Stimulated activated naive CD4-positive, alpha-beta T cell treated with Interleukin-2 at 50 U/mL for 16 hours (primary cell): ENCODE measurements around the gene PRKAG2.
"Not testable (repeated sequence)": the region's sequence is repeated elsewhere in the genome, so short reads cannot be mapped to it uniquely, and the experiment has no call there.

Source experiments
- DNase-seq: peaks from one replicate; lab custom pipeline; 2025; lab: John Stamatoyannopoulos, UW

PRKAG2 gene

DNA sequence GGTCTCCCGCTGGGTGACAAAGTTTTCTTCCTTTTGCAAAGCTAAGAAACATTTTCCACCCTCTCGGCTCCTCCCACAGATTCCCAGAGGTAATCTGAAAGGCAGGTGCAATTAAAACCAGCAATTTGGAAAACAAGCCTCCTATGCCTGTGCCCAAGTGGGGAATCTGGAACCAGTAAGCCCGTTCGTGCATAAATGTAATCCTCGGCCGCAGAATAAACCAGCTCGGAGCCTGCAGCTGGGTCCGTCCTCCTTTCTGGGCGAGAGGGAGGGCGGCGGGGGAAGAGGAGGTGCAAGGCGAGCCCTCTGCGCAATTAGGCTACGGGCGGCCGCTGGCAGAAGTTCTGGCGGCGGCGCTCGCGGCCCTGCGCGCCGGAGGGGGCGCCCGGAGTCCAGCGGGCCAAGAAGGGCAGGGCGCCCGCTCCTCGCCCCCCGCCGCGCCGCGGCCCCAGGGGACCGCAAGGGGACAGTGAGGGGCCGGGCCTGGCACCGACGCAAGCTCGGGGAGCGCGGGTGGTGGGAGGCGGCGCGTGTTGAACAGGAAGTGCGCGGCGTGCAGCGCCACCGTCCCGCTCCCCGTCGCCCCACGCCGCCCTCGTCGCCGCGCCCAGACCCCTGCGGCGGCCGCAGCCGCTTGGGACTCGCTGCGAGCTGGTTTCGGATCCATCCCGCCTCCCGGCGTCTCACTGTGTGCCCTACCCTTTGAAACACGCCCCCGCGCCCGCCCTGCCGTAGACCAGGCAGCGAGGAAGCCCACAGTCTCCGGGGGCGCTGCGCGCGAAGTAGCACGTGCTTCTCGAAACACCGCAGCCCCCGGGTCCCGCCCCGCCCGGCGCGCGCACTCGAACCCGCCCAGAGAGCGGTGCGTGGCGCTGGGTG, at the start of gene PRKAG2:
Gene PRKAG2 (minus strand): TSS at position 217 of the 879 bp plus-strand sequence. CDS start 495 bp downstream, outside the sequence.
- DNase-seq: peak; percentile 73

DNA sequence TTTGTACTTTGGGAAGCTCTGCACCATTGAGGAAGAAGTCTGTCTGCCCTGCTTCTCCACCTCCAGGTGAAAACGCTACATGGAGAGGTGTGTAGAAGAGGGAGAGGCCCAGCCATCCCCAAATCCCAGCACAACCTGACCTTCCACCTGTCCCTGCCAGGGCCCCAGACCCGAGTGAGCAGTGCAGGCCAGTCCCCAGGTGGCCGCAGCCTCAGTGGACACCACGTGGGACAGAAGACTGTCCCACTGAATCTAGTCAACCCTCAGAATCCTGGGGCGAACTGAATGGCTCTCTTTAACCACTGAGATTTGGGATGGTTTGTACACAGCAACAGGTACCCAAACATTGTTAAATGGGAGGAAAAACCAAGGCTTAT, 49.4 kb upstream of the PRKAG2 start:
- no peak for DNase-seq

DNA sequence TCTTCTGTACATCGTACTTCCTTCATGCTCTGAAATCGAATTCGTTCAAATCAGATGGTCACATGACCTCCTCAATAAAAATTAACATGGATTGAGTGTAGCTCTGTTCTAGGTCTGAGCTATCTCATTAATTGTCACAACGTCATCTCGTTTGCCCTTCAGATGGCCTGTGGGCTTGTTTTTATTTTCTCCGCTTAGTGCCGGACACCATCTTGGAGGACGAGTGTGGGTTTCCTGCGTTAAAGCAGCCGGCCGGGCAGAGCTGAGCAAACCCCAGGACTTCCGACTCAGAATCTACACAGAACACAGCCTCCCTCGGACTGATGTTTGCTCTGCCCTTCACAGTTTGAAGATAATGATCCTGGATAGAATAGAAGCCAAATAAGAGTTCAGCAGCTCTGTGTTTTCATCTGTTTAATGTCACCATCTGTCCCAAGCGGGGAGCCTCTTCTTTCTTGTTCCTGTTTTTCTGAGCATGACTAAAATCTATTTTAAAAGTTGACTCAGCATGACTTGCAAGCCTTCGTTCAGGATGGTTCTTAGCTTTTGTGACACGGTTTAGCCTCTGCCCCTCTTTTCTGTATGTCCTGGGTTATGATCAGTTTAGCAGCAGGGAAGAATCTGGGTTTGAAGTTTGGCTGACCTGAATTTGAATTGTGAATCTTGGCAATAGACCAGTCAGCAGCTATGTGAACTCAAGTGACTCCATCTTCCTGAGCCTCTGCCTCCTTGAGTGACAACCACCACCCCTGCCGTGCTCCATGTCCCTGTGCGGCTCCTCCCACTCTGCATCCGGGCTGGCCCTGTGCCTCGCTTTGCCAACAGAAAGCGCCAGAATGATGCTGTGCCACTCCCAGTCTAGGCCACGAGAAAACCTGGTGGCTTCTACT, 48.8 kb upstream of the PRKAG2 start:
- DNase-seq: no peak

DNA sequence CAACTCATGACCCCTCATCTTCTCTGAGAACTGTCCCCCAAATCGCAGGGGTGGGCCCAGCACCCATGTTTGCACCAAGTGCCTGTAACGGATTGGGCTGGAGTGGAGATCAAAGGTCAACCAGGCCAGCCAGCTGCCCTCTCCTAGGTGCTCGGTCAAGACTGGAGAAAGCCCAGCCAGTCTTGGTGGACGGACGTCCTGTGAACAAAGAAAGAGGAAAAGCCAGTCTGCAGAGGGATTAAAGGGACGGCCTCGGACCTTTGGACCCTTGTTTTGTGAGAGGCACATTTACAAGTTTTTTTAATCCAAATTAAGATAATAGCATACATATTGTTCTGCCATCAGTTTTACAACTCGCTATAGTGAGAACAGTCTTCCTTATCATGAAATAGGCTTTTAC, 47.6 kb upstream of the PRKAG2 start:
- no peak for DNase-seq

DNA sequence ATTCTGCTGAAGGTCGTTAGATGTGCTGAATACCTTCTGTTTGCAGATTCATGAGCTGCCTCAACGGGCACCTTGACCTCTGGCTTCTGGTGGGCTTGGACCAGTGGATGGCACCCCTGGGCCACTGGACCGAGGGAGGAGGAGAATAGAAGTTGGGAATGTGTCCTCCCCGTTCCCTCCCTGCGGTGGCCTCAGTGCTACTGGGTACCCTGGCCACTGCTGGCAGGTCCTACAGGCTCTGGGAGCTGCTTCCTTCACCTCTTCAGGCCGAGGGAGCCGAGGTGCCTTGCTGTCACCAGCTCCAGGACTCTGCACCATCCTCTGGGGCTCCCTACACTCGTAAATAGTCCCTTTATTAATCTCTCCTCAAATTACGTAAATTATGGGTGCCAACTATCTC, 47.1 kb upstream of the PRKAG2 start:
- DNase-seq: no peak

DNA sequence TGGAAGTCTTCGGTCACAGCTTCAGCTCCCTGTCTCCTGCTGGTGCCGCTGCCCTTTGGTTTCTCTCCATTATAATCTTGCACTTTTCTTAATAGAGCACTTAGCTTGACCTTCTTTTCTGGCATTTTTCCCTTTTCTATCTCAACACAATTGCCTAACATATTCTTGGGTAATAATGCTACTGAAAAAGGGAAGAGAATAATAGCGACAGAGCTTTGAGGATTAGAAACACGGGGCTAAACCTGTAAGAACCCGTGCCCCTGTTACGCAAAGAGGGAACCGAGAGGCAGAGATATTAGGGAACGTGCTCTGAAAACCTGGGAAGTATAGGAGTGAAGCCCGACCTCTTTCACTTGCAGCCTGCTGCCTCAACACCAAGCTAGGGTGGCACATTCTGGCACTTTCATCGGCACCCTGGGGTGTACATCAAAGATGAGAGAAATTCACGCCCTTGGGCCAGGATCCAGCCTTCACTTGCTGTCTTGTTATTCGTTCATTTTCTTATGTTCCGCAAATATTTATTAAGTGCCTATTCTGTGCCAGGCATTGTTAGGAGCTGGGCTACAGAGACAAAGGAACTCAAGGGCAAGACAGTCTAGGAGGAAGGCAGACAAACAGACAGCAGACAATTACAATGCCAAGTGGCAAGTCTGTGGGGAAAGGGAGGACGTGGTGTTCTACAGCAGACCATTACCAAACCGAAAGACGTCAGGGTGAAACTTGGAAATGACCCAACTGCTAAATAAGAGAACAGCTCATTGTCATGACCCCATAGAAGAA, 46.4 kb upstream of the PRKAG2 start:
- DNase-seq: no peak

DNA sequence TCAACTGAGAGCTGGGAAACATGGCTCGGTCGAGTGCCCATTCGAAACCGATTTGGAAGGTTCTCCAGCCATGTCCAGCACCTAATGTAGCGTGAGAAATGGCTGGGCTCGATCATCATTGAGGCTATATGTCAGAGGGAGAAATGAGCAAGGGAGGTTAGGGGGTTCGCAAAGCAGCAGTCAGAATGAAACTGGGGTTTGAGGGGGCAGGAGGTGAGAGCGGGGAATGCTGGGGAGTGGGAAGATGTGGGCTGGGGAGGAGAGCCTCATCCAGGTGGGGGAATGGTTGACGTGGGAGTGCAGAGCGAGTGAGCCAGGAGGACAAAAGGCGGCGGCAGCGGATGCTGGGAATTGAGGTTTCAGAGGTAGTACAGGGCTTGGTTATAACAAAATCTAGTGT, 44.5 kb upstream of the PRKAG2 start:
- no peak for DNase-seq

DNA sequence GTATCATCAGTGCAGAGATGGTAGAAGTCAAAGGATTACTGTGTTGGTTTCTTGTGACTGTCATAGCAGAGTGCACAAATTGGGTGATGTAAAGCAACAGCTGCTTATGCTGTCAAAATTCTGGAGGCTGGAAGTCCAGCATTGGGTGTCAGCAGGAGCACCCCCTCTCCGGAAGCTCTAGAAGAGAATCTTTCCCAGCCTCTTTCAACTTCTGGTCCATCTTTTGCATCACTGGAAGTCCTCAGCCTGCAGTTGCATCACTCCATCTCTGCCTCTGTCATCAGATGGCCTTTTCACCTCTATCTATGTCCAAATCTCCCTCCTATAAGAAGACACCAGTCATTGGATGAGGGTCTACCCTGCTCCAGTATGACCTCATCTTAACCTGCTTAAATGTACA, 43.6 kb upstream of the PRKAG2 start:
- no peak for DNase-seq

DNA sequence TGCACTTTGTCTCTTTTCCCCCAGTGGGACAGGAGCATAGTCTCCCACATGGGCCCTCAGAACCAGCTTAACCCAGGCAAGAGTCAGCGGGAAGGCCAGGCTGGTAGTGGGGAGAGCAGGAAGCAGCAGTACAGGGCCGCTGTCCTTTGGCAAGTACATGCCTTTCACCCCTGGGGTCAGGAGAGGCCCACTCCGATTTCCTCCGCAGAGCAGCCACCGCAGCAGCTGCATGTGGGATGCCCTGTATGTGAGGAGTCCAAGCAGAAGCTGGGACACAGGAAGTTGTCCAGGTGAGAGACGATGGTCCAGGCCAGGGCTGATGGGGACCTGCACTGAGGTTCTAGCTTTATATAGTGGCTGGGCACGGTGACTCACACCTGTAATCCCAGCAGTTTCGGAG, 42.7 kb upstream of the PRKAG2 start:
- no peak for DNase-seq

DNA sequence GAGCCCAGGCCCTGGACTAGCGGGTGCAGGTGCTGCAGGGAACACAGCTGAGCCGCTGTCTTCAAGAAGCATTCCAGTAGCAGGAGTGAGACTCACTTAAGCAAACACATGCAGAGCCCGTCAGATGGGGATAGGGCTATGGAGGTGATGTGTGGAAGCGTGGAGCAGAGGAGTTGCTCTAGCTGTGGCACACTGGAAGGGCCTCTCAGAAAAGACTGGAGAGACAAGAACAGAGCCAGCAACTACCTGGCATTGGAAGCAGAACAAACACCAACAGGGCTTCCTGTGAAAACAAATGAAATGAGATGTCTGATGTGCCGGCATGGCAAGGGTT, 41.6 kb upstream of the PRKAG2 start:
- DNase-seq: no peak

DNA sequence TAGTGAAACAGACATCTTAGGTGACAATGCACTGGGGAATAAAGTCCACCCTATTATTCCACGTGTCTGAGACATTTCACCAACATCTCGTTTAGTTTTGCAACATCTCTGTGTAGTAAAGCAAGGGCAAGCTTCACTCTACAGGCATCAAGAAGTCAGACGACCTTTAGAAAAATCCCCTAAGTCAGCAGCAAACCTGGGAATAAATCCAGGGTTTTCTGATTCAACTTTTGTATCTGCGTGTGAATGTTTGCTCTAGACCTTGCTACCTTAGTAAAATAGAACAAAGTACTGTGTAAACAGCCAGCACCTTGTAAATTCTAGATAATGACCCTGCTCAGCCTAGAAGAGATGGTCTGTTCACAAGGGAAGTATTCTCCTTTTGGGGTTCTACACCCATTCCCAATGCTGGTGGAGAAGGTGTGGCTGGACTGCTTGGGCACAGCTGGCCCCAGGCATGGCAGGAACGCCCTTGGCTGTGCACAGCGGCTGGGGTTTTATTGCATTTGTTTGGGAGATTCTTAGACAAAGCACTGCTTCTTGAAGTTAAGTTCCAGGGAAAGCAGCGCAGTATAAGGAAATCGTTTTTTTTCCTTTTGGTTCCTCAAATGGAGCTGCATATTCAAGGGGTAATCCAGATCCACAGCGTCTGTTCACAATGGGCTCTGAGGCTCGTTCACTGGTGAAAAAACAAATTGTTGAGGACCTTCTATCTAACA, 41.0 kb upstream of the PRKAG2 start:
- no peak for DNase-seq

DNA sequence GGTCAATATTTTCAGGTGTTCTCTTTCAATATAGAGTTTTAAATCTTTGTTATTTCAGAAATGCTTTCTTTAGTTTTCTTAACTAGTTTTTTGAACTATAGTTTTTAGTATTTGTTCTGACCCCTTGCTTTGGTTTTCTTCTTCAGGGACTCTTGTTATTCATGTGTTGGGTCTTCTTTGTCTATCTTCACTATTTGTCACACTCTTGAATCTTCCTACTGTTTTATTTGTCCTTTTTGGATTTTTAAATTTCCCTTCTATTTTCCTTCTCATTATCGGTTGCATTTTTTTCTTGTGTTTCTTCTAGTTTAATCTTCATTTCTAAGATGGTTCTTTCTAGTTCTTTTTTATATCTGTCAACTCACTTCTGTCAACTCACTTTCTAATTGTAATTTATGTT, 37.1 kb upstream of the PRKAG2 start:
- DNase-seq: no peak

DNA sequence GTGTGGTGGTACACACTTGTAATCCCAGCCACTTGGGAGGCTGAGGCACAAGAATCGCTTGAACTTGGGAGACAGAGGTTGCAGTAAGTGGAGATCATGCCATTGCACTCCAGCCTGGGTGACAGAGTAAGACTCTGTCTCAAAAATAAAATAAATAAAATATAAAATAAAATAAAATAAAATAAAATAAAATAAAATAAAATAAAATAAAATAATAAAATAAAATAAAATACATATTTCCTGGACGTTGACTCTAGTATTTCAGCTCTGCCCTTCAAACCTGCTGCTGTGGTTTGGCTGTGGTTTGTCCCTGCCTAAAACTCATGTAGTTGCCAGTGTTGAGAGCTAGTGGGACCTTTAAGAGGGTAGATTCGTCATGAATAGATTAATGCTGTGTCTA, 33.7 kb upstream of the PRKAG2 start:
- DNase-seq: not testable (repeated sequence)

DNA sequence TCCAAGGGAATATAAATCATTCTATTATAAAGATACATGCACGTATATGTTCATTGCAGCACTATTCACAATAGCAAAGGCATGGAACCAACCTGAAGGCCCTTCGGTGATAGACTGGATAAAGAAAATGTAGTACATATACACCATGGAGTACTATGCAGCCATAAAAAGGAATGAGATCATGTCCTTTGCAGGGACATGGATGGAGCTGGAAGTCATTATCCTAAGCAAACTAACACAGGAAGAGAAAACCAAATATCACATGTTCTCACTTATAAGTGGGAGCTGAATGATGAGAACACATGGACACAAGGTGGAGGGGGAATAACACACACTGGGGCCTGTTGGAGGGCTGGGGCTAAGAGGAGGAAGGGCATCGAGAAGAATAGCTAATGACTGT, 30.2 kb upstream of the PRKAG2 start:
- not testable (repeated sequence) for DNase-seq

DNA sequence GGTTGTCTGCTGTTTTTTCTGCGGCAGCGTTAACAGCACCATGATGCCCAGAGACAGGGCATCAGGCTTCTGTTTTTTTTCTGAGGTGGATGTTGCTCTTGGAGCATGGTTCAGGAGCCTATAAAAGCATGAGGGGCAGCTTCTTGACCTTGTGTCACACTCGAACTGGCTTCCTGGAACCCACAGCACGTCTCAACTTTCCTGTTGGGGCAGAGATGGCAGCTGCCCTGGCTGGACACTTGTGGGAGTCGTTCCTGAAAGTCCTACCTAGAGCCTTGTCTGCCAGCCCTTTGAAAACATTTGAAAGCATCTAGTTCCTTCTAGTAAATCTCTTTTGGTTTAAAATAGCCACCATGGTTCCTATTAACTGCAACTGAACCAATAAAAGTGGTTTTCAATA, 28.9 kb upstream of the PRKAG2 start:
- no peak for DNase-seq

DNA sequence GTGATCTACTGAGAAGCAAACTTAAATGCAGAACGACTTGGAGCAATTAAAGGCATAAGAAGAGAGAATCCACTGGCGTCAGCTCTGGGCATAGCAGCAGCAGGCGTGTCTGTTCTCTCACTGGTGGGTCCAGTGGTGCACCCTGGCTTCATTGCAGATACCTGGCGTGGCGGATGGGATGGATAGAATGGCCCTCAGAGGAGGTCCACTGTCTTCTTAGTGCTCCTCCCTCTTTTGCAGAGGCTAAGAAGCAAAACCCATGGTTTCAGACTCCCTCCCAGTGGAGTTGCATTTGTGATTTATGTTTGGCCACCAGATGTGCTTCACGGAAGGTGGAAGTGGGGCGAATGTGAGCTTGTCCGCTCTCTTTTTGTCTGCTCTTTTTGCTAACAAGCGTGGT, 28.4 kb upstream of the PRKAG2 start:
- no peak for DNase-seq

DNA sequence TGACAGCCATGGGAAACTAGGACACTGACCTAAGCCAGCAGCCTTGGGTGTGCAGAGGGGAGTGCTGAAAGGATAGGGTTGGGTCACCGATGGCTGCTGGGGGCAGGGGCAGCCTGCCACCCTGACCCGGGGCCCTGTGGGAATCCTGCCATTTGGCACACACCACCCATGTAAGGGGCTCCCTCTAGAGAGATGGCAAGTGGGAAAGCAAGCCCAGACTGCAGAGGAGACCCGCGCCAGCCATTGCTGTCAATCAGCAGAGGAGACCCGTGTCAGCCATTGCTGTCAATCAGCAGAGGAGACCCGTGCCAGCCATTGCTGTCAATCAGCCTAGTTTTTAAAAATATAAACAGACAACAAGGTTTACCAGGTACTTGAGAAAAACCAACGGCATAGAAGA, 27.4 kb upstream of the PRKAG2 start:
- no peak for DNase-seq

DNA sequence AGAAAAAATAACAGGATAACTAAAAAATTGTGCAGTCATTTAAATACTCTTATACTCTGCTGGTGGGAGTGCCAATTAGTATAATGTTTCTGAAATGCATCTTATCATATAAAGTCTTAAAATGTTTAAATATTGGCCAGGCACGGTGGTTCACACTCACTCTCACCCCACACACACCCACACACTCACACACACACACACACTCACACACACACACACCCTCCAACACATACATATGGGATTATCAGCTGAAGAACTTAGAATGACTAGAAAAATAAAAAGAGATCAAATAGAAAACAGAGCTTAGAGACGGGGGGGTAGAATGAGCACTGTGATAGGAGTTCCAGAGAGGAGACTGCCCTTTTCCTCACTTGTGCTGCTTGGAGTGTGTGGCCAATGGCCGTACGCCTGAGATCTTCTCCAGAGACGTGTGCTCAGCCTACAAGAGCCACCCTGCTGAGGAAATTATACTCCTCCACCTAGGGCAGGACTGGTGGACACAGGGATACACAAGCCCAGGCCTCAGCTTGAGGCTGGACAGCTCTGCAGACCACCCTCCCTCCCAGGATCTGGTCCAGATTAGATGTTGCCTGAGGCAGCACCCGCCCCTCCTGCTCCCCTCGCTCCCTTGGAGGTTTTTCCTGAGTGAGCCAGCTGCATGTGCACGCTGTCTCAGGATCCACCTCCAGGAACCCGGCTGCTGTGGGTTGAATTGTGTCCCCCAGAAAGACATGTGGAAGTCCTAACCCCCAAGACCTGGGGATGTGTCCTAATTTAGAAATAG, 26.5 kb upstream of the PRKAG2 start:
- DNase-seq: no peak

DNA sequence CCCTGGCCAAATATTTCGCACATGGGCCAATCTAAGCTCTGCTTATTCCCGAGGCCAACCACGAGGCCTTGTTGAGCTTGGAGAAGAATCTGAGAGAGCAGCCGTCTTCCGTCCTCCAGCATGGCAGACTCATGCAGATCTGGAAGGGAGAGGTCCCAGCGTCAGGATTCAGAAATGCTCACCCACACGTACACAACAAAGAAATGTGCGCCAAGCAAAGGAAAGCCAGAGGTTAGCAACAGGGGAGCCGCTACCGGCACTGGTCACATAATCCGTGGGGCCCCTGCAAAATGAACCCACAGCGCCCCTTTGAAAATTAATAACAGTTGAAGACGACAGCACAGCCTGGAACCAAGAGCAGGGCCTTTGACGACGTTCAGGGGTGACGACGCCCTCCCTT, 25.4 kb upstream of the PRKAG2 start:
- DNase-seq: no peak

DNA sequence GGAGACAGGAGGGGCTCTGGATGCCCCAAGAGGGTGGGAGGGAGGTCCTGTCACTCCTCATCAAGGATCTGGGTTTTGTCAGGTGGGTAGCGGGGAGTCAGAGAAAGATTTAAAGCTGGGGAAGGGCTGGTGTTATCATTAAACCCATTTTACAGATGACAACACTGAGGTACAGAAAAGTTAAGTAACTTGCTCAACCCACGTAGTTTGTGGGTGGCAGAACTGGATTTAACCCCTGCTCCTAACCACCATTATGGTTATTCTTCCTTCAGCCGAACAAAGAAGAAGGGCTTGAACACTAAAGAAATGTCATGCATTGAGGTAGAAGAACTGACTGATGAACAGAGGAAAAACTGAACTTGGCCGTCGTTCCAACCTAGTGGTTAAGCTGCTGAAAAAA, 24.9 kb upstream of the PRKAG2 start:
- DNase-seq: no peak

DNA sequence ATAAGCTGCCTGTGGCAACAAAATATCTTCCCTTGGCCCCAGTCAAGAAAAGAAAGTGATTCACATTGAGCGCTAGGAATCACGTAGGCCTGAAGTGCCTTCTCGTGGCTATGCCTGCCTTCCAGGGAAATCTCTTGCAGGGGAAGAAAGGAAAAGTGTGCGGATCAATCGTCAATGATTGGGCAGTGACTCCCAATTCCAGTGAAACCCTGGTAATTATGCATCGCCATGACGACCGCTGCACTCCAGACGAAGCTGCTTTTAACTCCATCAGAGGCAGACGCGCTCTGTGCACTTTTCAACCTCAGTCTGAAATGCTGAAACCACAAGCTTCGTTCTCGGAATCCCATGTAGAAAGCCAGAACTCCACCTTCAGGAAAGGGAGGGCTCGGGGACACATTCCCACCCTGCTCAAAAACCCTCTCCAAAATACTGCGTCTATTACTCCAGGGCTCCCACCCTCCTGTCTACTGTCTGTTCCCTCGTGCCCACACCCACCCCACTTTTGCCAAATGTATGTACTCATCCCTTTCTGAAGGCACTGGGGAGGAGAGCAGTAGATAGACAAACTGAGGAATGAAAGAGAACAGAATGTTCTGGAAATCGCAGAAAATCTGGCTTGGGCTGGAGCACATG, 24.2 kb upstream of the PRKAG2 start:
- no peak for DNase-seq
